HG03520 (cell line): ENCODE data around the gene SPAG6.

Source experiments
- ATAC-seq: cut with Tn5 transposase; IDR thresholded peaks from one replicate; pipeline ENCODE4 v1.9.1; 2021; ENCODE audit warnings: mild to moderate bottlenecking, moderate library complexity; ENCODE audit not compliant: unreplicated experiment

The SPAG6 gene

GRCh38 chr10:22429981-22430421, 84.7 kb downstream of the SPAG6 start:
- no peak for ATAC-seq

GRCh38 chr10:22433875-22434274, 88.6 kb downstream of the SPAG6 start:
- ATAC-seq, result no peak

GRCh38 chr10:22434521-22434920, 89.2 kb downstream of the SPAG6 start:
- ATAC-seq, result no peak

GRCh38 chr10:22435650-22436049, 90.4 kb downstream of the SPAG6 start:
- ATAC-seq, result no peak

GRCh38 chr10:22436526-22436892, 91.2 kb downstream of the SPAG6 start:
- ATAC-seq, result no peak

- peak; percentile 78 for ATAC-seq
Observed at GRCh38 chr10:22436893-22437619, 91.8 kb downstream of the SPAG6 start.

- ATAC-seq, result peak; percentile 14
Observed at GRCh38 chr10:22437620-22438588, 92.6 kb downstream of the SPAG6 start.

GRCh38 chr10:22438711-22439110, 93.4 kb downstream of the SPAG6 start:
- no peak for ATAC-seq

- ATAC-seq, result no peak
Observed at GRCh38 chr10:22442063-22442462, 96.8 kb downstream of the SPAG6 start.

- ATAC-seq, result no peak
Observed at GRCh38 chr10:22442468-22442867, 97.2 kb downstream of the SPAG6 start.

- no peak for ATAC-seq
Observed at GRCh38 chr10:22443175-22443901, 98.0 kb downstream of the SPAG6 start.

GRCh38 chr10:22444219-22444788, 99.0 kb downstream of the SPAG6 start:
- no peak for ATAC-seq

- no peak for ATAC-seq
Observed at GRCh38 chr10:22445495-22445894, 100.2 kb downstream of the SPAG6 start.

GRCh38 chr10:22447068-22447467, 101.8 kb downstream of the SPAG6 start:
- no peak for ATAC-seq

- no peak for ATAC-seq
Observed at GRCh38 chr10:22451346-22451745, 106.0 kb downstream of the SPAG6 start.

GRCh38 chr10:22453320-22453719, 108.0 kb downstream of the SPAG6 start:
- ATAC-seq, result no peak

- no peak for ATAC-seq
Observed at GRCh38 chr10:22453948-22454591, 108.8 kb downstream of the SPAG6 start.

- ATAC-seq, result no peak
Observed at GRCh38 chr10:22454634-22455033, 109.3 kb downstream of the SPAG6 start.

GRCh38 chr10:22455068-22455857, 110.0 kb downstream of the SPAG6 start:
- peak; percentile 62 for ATAC-seq

GRCh38 chr10:22456486-22456885, 111.2 kb downstream of the SPAG6 start:
- ATAC-seq, result no peak
